GM13976 (cell line): ENCODE measurements around the gene C16orf78.

Source experiments
- DNase-seq: peaks from one replicate; pipeline ENCODE4 v3.0.0; 2012; ENCODE audit warnings: low spot score
- CTCF ChIP-seq: IDR thresholded peaks from 2 replicates; pipeline ENCODE4 v1.5.1; 2012; ENCODE audit warnings: borderline replicate concordance, mild to moderate bottlenecking; ENCODE audit not compliant: insufficient read depth; ENCODE audit errors: extremely low read depth, missing control alignments, control extremely low read depth
- in situ Hi-C: fragments of 300-500 bp; cut with MboI; formaldehyde crosslinking; loops from one replicate; pipeline ENCODE4 v1.12.0; 2022; ENCODE audit warnings: low sequenced_read_pairs, mixed read lengths, inconsistent platforms; ENCODE audit not compliant: unreplicated experiment

The C16orf78 gene

GRCh38 chr16:49378238-49378637, 4.6 kb downstream of the C16orf78 start:
- TF ChIP-seq CTCF = no peak
- DNase-seq = no peak
- in situ Hi-C loops = no loop called here

GRCh38 chr16:49378816-49379215, 5.2 kb downstream of the C16orf78 start:
- TF ChIP-seq CTCF = no peak
- no peak for DNase-seq
- in situ Hi-C loops = no loop called here

GRCh38 chr16:49382916-49383315, 9.3 kb downstream of the C16orf78 start:
- DNase-seq = no peak
- in situ Hi-C loops = no loop called here
- peak; percentile 5 for TF ChIP-seq CTCF

GRCh38 chr16:49395021-49395420, 21.4 kb downstream of the C16orf78 start:
- no peak for DNase-seq
- no peak for TF ChIP-seq CTCF
- in situ Hi-C loops = no loop called here

GRCh38 chr16:49396206-49396720, 22.7 kb downstream of the C16orf78 start:
- TF ChIP-seq CTCF = no peak
- no peak for DNase-seq
- in situ Hi-C loops = no loop called here

- no peak for DNase-seq
- TF ChIP-seq CTCF = no peak
- in situ Hi-C loops = no loop called here
Observed at GRCh38 chr16:49398761-49399160, 25.2 kb downstream of the C16orf78 start.
